Activated T-cell treated with anti-CD3 and anti-CD28 coated beads, Interleukin-2, amount 50 U/mL, for 4 hours (primary cell): Measurements from ENCODE around the gene TSSK6. TPM values are rescaled to one million over a fixed set of nuclear protein-coding genes. Genes with fewer than 3 reads are reported as not detected.
A peak's percentile ranks its signal among the peaks of the same experiment; 100 is the strongest.

Experiments used
- ATAC-seq, 2 donors: fragments of 200-7000 bp; cut with Tn5 transposase; one replicate each; pipeline ENCODE4 v1.10.0; 2021
- DNase-seq: peaks from one replicate; pipeline ENCODE4 v3.0.0-alpha.2; 2020
- H3K27me3 Mint-ChIP-seq: one replicate; pipeline ENCODE4 v1.8.0; 2021; ENCODE audit warnings: low read depth, mixed read lengths
- H3K36me3 Mint-ChIP-seq: one replicate; pipeline ENCODE4 v1.8.0; 2022; ENCODE audit warnings: mixed read lengths; ENCODE audit not compliant: insufficient read depth
- H3K4me1 Mint-ChIP-seq: one replicate; pipeline ENCODE4 v1.8.0; 2021; ENCODE audit warnings: low read depth, mixed read lengths
- H3K4me3 Mint-ChIP-seq: one replicate; pipeline ENCODE4 v1.8.0; 2021; ENCODE audit warnings: mild to moderate bottlenecking, moderate library complexity, mixed read lengths
- H3K9me3 Mint-ChIP-seq: one replicate; pipeline ENCODE4 v1.8.0; 2021; ENCODE audit warnings: mixed read lengths
- total RNA-seq, 3 donors: library from RNA; stranded (reverse); gene quantifications; one replicate each; pipeline ENCODE4 v1.2.1, GENCODE V29; 2021

TSSK6 gene
- total RNA-seq = 1 to 10 TPM; 3.6 to 3.8 (median 3.8) TPM

GRCh38 chr19:19514881-19515641 lies at the start of gene TSSK6:
Gene TSSK6, minus strand, starts transcription at chr19:19515548. Its CDS starts 121 bp downstream, at chr19:19515427.
- Mint-ChIP-seq H3K4me3 (peak within 1 kb of the TSS; percentile 92), H3K9me3 (no peaks in the 10 kb centered on the region), H3K27me3 (no peaks in the 10 kb centered on the region), H3K4me1 (peaks cover 20% of the 10 kb centered on the region), H3K36me3 (peaks cover 6% of the 10 kb centered on the region)
- no peak for DNase-seq
- ATAC-seq = no peak

DNA sequence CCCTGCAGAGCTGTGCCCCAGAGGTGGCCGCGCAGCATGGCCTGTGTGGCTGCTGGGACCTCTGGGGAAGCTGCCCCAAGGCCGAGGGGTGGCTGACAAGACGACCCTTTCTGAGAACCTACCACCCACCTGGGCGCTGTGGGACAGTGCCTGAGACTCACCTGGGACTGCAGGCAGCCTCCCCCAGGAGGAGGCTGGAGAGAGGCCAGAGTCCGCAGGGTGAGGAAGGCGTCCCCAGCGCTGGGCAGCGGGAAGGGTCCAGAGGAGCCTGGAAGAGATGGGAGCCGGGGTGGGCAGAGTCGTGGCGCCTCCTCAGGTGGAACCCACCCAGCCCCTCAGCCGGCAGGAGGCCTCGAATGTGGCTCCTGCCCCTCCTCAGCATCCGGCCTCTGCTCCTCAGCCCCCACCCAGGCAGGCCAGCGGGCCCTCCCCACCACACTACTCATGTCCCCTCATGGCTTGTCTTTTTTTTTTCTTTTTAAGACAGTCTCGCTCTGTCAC lies 48.0 kb upstream of the TSSK6 start:
- ATAC-seq = no peak
- DNase-seq = no peak
- peaks cover 17% of the 10 kb centered on the region for H3K36me3 Mint-ChIP-seq
- no peak overlapping the region for H3K4me3 Mint-ChIP-seq
- H3K9me3 Mint-ChIP-seq = no peaks in the 10 kb centered on the region
- peaks cover 15% of the 10 kb centered on the region for H3K4me1 Mint-ChIP-seq
- no peaks in the 10 kb centered on the region for H3K27me3 Mint-ChIP-seq

DNA sequence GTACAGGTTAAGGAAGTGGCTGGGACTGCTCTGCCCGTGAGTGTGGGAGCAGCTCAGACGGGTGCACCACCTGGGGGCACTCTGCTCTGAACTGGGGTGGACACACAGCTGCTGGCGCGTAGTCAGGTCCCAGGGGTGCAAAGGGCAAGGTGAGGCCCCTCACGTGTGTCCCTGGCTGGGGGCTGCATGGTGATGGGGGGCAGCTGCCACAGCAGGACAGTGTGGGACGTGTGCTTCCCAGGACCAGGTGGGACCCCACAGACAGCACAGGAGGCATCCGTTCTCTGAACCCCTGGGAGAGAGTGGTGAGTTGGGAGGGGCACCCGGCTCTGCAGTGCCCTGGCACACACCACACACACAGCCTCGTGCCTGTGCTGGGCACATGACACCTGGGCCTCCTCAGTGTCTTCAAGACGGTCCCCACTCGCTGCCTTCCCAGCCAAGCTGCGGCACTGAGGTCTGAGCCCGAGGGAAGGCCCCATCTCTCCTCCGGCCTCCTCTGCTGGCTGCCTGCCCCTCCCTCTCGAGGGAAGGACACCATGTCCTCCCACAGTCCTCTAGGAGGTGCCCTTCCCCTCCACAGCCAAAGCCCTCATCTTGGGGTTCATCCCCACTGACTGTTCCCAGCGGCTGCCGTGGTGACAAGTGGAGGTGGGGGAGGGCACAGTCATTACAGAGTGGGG lies 47.5 kb upstream of the TSSK6 start:
- H3K9me3 Mint-ChIP-seq = no peaks in the 10 kb centered on the region

DNA sequence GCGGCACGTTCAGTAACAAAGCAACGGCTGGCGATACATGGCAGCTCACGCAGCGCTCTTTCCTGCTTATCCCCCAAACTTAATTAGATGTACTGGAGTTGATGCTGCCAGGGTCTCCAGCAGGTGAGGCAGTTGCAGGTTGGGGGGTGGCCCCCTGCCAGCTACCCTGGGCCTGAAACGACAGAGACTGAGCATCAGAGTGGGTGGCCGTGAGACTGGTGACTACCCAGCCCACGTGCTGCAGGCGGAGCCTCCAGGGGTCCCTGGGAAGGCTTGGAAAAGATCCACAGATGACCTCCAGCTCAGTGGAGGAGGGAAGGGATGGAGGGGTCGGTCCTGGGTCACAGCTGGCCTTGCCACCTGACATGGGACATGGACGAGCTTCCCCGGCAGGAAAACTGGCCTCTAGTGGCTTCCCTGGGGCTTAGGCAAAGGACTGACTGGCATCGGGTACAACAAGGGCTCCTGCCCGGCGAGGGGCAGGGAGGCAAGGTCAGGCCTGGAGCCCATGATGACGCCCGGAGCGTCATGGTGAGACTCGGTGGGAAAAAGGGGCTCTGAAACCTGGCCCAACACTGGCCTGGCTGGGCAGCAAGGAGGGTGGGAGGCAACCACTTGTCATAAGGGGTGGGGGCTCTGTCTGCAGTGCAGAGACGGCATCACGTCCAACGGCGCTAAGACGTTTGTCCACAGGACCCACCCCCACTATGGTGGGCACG lies 46.8 kb upstream of the TSSK6 start:
- no peaks in the 10 kb centered on the region for H3K27me3 Mint-ChIP-seq
- no peak overlapping the region for H3K4me3 Mint-ChIP-seq
- ATAC-seq (no peak), DNase-seq (no peak)
- peaks cover 15% of the 10 kb centered on the region for H3K36me3 Mint-ChIP-seq
- no peaks in the 10 kb centered on the region for H3K9me3 Mint-ChIP-seq
- peaks cover 15% of the 10 kb centered on the region for H3K4me1 Mint-ChIP-seq

More for the DNA sequence above, 47.5 kb upstream of the TSSK6 start:
- no peak overlapping the region for H3K4me3 Mint-ChIP-seq
- no peaks in the 10 kb centered on the region for H3K27me3 Mint-ChIP-seq
- peaks cover 17% of the 10 kb centered on the region for H3K36me3 Mint-ChIP-seq
- DNase-seq (peak; percentile 35), ATAC-seq (peak; percentile 60 to 65)
- H3K4me1 Mint-ChIP-seq = peaks cover 15% of the 10 kb centered on the region

GRCh38 chr19:19559931-19560330 lies 44.6 kb upstream of the TSSK6 start:
- no peak for ATAC-seq
- no peaks in the 10 kb centered on the region for H3K9me3 Mint-ChIP-seq
- peaks cover 15% of the 10 kb centered on the region for H3K4me1 Mint-ChIP-seq
- peaks cover 10% of the 10 kb centered on the region for H3K36me3 Mint-ChIP-seq
- DNase-seq = no peak
- H3K27me3 Mint-ChIP-seq = no peaks in the 10 kb centered on the region
- H3K4me3 Mint-ChIP-seq = no peak overlapping the region

- Mint-ChIP-seq H3K4me1 (peaks cover 16% of the 10 kb centered on the region), H3K27me3 (no peaks in the 10 kb centered on the region), H3K36me3 (peaks cover 6% of the 10 kb centered on the region), H3K9me3 (no peaks in the 10 kb centered on the region), H3K4me3 (no peak overlapping the region)
- no peak for DNase-seq
- no peak for ATAC-seq
Measured at GRCh38 chr19:19558636-19559035, 43.3 kb upstream of the TSSK6 start.

DNA sequence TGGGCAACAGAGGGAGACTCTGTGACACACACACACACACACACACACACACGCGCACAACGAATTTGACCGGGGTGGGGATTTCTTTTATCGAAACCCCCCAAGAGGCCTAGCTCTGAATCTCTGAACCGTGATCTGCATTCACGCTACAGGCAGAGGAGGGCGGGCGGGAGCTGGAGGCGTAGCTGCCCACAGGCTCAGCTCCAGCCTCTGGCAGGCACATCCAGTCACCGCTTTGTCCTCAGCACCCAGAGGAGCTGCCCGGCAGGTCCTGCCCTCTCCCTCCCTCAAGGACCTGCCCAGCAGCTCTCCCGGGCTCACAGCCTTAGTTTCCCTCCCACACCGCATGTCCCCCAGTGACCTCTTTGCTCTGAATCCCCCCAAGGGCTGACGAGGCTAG lies 42.7 kb upstream of the TSSK6 start:
- no peak for ATAC-seq
- Mint-ChIP-seq H3K4me1 (peaks cover 15% of the 10 kb centered on the region), H3K36me3 (peaks cover 6% of the 10 kb centered on the region), H3K27me3 (no peaks in the 10 kb centered on the region), H3K4me3 (no peak overlapping the region), H3K9me3 (no peaks in the 10 kb centered on the region)
- no peak for DNase-seq

- peaks cover 2% of the 10 kb centered on the region for H3K36me3 Mint-ChIP-seq
- H3K4me1 Mint-ChIP-seq = peaks cover 6% of the 10 kb centered on the region
- no peaks in the 10 kb centered on the region for H3K27me3 Mint-ChIP-seq
- peak; percentile 59 for DNase-seq
- no peak overlapping the region for H3K4me3 Mint-ChIP-seq
- ATAC-seq = peak; percentile 76
- no peaks in the 10 kb centered on the region for H3K9me3 Mint-ChIP-seq
Measured at GRCh38 chr19:19554074-19555023, 39.0 kb upstream of the TSSK6 start.

DNA sequence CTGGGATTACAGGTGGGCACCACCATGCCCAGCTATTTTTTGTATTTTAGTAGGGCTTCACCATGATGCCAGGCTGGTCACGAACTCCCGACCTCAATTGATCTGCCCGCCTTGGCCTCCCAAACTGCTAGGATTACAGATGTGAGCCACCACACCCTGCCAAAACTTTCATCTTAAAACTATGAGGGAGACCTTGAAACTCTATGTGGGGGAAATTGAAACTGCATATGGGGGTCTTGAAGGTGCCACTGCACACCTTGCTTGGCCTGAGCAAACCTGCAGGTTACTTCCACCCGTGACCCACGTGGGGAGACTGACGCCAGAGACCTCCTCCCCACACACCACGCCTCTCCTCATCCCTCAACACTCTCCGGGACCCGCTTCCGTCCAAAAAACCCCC lies 38.3 kb upstream of the TSSK6 start:
- no peaks in the 10 kb centered on the region for H3K27me3 Mint-ChIP-seq

DNA sequence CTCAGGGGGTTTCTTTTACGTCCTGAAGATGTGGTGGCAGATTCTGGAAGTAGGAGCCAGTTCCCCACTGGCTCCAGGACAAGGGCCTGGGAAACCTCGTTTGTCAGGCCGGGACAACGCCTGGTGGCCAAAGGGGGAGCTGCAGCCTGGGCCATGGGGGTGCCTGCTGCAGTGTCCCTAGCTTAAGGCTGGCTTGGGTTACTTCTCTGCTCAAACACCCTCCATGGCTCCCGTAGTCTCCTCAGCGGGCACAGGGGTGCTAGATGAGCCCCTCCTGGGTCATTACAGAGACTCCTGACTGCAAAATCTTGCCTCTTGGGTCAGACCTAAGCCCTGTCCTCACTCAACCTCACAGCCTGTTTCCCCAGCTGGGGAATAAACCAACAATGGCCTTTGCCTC lies 37.5 kb upstream of the TSSK6 start:
- peak in 1 of 2 donors; percentile 44 for ATAC-seq
- Mint-ChIP-seq H3K27me3 (no peaks in the 10 kb centered on the region), H3K4me3 (no peak overlapping the region), H3K36me3 (no peaks in the 10 kb centered on the region), H3K4me1 (peaks cover 2% of the 10 kb centered on the region), H3K9me3 (no peaks in the 10 kb centered on the region)
- no peak for DNase-seq

More for the DNA sequence above, 38.3 kb upstream of the TSSK6 start:
- Mint-ChIP-seq H3K9me3 (no peaks in the 10 kb centered on the region), H3K4me1 (peaks cover 2% of the 10 kb centered on the region), H3K36me3 (no peaks in the 10 kb centered on the region), H3K4me3 (no peak overlapping the region)
- no peak for ATAC-seq
- no peak for DNase-seq

- Mint-ChIP-seq H3K36me3 (no peaks in the 10 kb centered on the region), H3K4me3 (no peak overlapping the region), H3K27me3 (no peaks in the 10 kb centered on the region), H3K9me3 (no peaks in the 10 kb centered on the region), H3K4me1 (peaks cover 2% of the 10 kb centered on the region)
- DNase-seq = no peak
- no peak for ATAC-seq
Measured at GRCh38 chr19:19551853-19552192, 36.5 kb upstream of the TSSK6 start.

DNA sequence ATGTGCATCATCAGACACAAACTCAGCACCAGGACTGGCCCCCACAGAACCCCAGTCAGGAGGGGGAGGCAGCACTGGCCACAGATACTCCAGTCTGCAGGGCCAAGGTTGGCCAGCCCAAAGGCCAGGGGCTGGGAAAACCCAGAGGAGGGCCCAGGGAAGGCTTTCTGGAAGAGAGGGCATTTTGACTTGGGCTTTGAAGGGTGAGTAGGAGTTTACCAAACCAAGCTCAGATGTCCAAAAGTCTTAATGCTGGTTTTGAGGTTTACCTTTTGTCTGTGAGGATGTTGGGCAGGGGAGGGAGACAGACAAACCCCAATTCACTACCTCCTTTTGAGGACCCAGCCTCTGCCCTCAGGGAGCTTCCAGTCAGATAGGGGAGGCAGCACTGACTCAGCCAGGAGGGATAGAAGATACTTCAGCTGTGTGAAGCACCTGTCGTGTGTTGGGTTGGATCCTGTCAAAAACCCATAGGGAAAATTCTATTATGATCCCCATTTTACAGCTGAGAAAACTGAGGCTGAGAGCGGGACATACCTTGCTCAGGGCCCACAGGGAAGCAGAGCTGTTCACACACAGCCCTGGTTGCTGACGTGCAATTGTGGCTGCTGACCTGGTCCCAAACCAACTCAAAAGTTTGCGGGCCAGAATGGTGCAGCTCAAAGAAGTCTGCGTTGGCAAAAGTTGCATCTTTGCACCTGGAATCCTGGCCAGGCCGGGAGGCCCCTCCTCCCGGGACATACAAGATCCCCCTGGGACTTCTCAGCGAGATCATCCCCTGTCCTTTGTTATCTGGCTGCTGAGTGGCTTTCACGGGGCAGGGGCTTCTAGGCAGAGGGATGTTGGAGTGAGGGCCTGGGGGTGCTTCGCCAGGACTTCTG lies 35.9 kb upstream of the TSSK6 start:
- Mint-ChIP-seq H3K27me3 (no peaks in the 10 kb centered on the region), H3K36me3 (no peaks in the 10 kb centered on the region), H3K9me3 (no peaks in the 10 kb centered on the region), H3K4me3 (no peak overlapping the region), H3K4me1 (peaks cover 2% of the 10 kb centered on the region)
- ATAC-seq (no peak), DNase-seq (no peak)

DNA sequence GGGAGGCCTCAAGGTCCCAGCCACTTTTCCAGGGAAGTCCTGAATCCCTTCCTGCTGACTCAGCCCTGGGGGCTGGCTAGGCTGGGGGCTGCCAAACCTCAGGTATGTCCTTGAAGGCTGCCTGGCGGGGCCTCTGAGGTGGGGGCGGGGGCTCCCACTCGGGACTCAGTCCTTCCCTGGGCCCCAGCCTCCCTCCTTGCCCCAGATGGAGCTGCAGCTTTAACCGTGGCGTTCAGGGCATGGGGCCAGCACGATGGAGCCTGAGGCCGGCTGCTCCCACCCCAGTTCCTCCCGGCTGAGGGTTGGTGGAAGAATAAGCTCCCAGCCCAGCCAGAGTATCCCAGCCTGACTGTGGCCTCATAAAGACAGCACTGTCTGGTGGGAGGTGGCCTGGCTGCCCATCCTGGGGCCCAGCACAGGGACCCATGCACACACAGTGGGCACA lies 35.2 kb upstream of the TSSK6 start:
- no peak for ATAC-seq
- H3K4me1 Mint-ChIP-seq = peaks cover 2% of the 10 kb centered on the region
- no peak for DNase-seq

More for the DNA sequence above, 35.2 kb upstream of the TSSK6 start:
- no peaks in the 10 kb centered on the region for H3K36me3 Mint-ChIP-seq
- no peak overlapping the region for H3K4me3 Mint-ChIP-seq
- no peaks in the 10 kb centered on the region for H3K9me3 Mint-ChIP-seq
- no peaks in the 10 kb centered on the region for H3K27me3 Mint-ChIP-seq
